Right atrium auricular region (tissue), 2 donors: ENCODE results near the gene PPL. TPM values are rescaled to one million over a fixed set of nuclear protein-coding genes. Genes with fewer than 3 reads are reported as not detected.
"Not testable (repeated sequence)": the region's sequence is repeated elsewhere in the genome, so short reads cannot be mapped to it uniquely, and the experiment has no call there.

Source experiments
- DNase-seq: peaks from one replicate; pipeline ENCODE4 v3.0.0-alpha.2; 2019; ENCODE audit warnings: low spot score
- H3K27ac ChIP-seq, 2 donors: fragments of 200-600 bp; sonication (generic); 1 replicate in 1 of 2; 2 replicates in 1 of 2; pipeline ENCODE4 v1.5.1; 2016 to 2019
- H3K27me3 ChIP-seq, 2 donors: fragments of 200-600 bp; sonication (generic); one replicate each; pipeline versions ENCODE4 v1.5.1 to v1.6.0; 2017 to 2019
- H3K36me3 ChIP-seq: fragments of 200-600 bp; sonication (generic); one replicate; pipeline ENCODE4 v1.5.1; 2016
- H3K4me1 ChIP-seq, 2 donors: fragments of 200-600 bp; sonication (generic); one replicate each; pipeline versions ENCODE4 v1.5.1 to v1.6.0; 2017 to 2019
- H3K4me3 ChIP-seq, 2 donors: fragments of 200-600 bp; sonication (generic); 1 replicate in 1 of 2; 2 replicates in 1 of 2; pipeline ENCODE4 v1.5.1; 2017 to 2019; ENCODE audit warnings: mild to moderate bottlenecking in 1 of 2, moderate library complexity in 1 of 2
- H3K9me3 ChIP-seq, 2 donors: fragments of 200-600 bp; sonication (generic); one replicate each; pipeline ENCODE4 v1.5.1; 2019
- total RNA-seq, 2 donors: library from RNA; depleted of rRNA; stranded (reverse); fragments of >200 nt; gene quantifications; one replicate each; pipeline ENCODE4 v1.1.0, GENCODE V29; 2016
- TF ChIP-seq, protein P1 (sequence below), 2 donors: fragments of 200-600 bp; sonication (generic); IDR thresholded peaks; one replicate each; pipeline ENCODE4 v1.5.1; 2019; ENCODE audit warnings: antibody characterized with exemption in 2 of 2

PPL gene
- total RNA-seq, 2 donors from 2014 or later = 7.5 to 17.1 TPM

- H3K4me3 ChIP-seq = no peak overlapping the region
- no peaks in the 10 kb centered on the region for H3K4me1 ChIP-seq
- no peaks in the 10 kb centered on the region for H3K9me3 ChIP-seq
- no peaks in the 10 kb centered on the region for H3K27me3 ChIP-seq
- H3K36me3 ChIP-seq = no peaks in the 10 kb centered on the region
- no peak overlapping the region for H3K27ac ChIP-seq
- TF ChIP-seq, protein P1, sequence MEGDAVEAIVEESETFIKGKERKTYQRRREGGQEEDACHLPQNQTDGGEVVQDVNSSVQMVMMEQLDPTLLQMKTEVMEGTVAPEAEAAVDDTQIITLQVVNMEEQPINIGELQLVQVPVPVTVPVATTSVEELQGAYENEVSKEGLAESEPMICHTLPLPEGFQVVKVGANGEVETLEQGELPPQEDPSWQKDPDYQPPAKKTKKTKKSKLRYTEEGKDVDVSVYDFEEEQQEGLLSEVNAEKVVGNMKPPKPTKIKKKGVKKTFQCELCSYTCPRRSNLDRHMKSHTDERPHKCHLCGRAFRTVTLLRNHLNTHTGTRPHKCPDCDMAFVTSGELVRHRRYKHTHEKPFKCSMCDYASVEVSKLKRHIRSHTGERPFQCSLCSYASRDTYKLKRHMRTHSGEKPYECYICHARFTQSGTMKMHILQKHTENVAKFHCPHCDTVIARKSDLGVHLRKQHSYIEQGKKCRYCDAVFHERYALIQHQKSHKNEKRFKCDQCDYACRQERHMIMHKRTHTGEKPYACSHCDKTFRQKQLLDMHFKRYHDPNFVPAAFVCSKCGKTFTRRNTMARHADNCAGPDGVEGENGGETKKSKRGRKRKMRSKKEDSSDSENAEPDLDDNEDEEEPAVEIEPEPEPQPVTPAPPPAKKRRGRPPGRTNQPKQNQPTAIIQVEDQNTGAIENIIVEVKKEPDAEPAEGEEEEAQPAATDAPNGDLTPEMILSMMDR (IDR thresholded peaks at IDR 0.05) = no peak
- DNase-seq = no peak
These were observed 33.1 kb upstream of the PPL start for GRCh38 chr16:4970010-4970409.

- Histone ChIP-seq H3K27ac (no peak overlapping the region), H3K4me3 (no peak overlapping the region), H3K36me3 (no peaks in the 10 kb centered on the region), H3K9me3 (no peaks in the 10 kb centered on the region), H3K4me1 (no peaks in the 10 kb centered on the region), H3K27me3 (no peaks in the 10 kb centered on the region)
- TF ChIP-seq, protein P1 (IDR thresholded peaks at IDR 0.05) = no peak
- no peak for DNase-seq
These were observed 32.0 kb upstream of the PPL start for GRCh38 chr16:4968879-4969483.

- H3K9me3 ChIP-seq, H3K27me3 ChIP-seq, H3K36me3 ChIP-seq, H3K4me3 ChIP-seq, H3K4me1 ChIP-seq, H3K27ac ChIP-seq, DNase-seq: not testable (repeated sequence)
These were observed 31.3 kb upstream of the PPL start for GRCh38 chr16:4968278-4968677.

DNA sequence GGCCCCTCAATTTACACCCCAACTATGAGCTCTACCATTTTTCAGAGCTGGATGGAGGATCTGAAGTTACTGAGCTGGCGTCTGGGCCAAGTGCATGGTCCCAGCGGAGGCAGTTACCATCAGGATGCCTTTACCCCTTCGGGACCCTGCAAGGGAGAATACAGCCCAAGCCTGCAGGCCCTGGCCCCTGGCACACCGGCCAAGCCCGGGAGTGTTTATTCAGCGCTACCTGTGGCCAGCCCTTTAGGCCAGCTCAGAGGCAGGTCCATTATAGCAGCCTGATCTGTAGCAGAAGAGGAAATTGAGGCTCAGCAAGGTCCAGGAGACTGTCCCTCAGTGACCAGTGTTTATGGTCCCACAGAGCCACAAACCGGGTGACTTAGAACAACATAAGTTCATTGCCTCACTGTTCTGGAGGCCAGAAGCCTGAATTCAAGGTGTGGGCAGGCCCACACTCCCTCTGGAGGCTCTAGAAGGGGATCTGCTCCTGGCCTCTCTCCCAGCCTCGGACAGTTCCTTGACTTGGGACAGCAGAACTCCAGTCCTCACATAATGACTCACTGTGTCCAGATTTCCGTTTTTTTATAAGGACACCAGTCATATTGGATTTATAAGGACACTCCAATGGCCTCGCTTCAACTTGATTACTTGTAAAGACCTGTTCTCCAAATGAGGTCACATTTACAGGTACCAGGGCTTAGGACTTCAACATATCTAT is 29.9 kb upstream of the PPL start:
- Histone ChIP-seq H3K4me3 (no peak overlapping the region), H3K4me1 (no peaks in the 10 kb centered on the region), H3K27me3 (no peaks in the 10 kb centered on the region), H3K27ac (no peak overlapping the region), H3K9me3 (no peaks in the 10 kb centered on the region), H3K36me3 (no peaks in the 10 kb centered on the region)
- TF ChIP-seq, protein P1 (IDR thresholded peaks at IDR 0.05) = no peak
- DNase-seq = no peak

DNA sequence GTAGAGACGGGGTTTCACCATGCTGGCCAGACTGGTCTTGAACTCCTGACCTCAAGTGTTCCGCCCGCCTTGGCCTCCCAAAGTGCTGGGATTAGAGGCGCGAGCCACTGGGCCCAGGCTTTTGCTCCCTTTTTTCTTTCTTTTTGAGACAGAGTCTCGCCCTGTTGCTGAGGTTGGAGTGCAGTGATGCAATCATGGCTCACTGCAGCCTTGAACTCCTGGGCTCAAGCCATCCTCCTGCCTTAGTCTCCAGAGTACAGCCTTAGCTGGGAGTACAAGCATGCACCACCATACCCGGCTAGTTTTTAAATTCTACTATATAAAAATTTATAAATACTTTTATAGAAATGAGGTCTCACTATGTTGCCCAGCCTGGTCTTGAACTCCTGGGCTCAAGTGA is 26.6 kb upstream of the PPL start:
- H3K4me3 ChIP-seq, DNase-seq, H3K27me3 ChIP-seq, H3K27ac ChIP-seq, H3K4me1 ChIP-seq, H3K36me3 ChIP-seq, H3K9me3 ChIP-seq: not testable (repeated sequence)

DNA sequence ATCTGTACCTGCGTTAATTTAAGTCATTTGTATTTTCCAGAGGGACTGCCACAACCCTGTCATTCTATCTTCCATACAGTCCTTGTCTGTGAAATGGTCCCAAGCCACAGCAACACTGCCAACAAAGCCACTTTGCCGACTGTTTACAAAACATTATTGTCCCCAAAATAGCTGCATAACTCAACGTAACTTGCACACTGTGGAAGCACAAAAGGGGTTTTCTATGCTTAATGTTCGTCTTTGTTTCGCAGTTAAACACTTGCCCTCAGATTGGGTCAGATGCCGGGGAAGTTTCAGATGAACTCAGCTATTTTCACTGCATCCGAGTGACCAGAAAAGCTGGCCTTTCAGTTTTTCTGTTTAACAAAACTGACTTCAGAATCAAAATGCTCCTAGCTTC is 25.8 kb upstream of the PPL start:
- Histone ChIP-seq H3K27me3 (no peaks in the 10 kb centered on the region), H3K36me3 (no peaks in the 10 kb centered on the region), H3K4me1 (peaks cover 0 to 8% of the 10 kb centered on the region in 2 donors), H3K4me3 (no peak overlapping the region), H3K27ac (no peak overlapping the region), H3K9me3 (no peaks in the 10 kb centered on the region)
- TF ChIP-seq, protein P1 (IDR thresholded peaks at IDR 0.05) = no peak
- no peak for DNase-seq

DNA sequence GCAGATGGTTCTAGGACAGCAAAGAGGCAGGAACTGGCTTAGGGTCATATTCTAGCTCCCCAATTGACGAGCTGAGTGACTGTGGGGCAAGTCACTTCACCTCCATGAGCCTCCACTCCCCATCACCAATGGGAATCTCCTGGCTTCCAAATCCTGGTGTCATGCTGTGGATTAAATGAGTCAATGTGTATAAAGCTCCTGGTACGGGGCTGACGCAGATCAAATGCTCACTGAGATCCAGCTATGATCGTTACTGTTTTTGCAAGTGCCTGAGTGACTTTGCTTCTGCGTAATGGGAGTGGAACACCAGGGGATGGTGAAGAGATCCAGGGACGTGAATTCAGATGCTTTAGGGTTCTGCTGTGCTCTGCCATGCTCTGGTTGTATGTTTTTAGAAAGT is 23.6 kb upstream of the PPL start:
- no peaks in the 10 kb centered on the region for H3K27me3 ChIP-seq
- H3K4me1 ChIP-seq = peaks cover 0 to 21% of the 10 kb centered on the region in 2 donors
- TF ChIP-seq, protein P1 (IDR thresholded peaks at IDR 0.05) = no peak
- no peak overlapping the region for H3K27ac ChIP-seq
- H3K4me3 ChIP-seq = no peak overlapping the region
- no peak for DNase-seq
- H3K36me3 ChIP-seq = no peaks in the 10 kb centered on the region
- H3K9me3 ChIP-seq = no peaks in the 10 kb centered on the region
